Hepatic stellate cell (primary cell): ENCODE results near the gene ESR1.

Source experiments
- DNase-seq: peaks from one replicate; pipeline ENCODE4 v3.0.0; 2011; ENCODE audit warnings: low spot score

Gene ESR1

GRCh38 chr6:152096863-152097496 lies 289.5 kb downstream of the ESR1 start:
- peak; percentile 69 for DNase-seq

- DNase-seq = no peak
These were observed 291.2 kb downstream of the ESR1 start for GRCh38 chr6:152098683-152099082.

- no peak for DNase-seq
These were observed 292.1 kb downstream of the ESR1 start for GRCh38 chr6:152099446-152100182.

- DNase-seq = peak; percentile 46
These were observed 292.7 kb downstream of the ESR1 start for GRCh38 chr6:152100183-152100618.

GRCh38 chr6:152107973-152108372 lies 300.5 kb downstream of the ESR1 start:
- DNase-seq = no peak

GRCh38 chr6:152110886-152111820 lies 303.7 kb downstream of the ESR1 start:
- no peak for DNase-seq

GRCh38 chr6:152112491-152113261 lies 305.2 kb downstream of the ESR1 start:
- DNase-seq = no peak

- no peak for DNase-seq
These were observed 310.0 kb downstream of the ESR1 start for GRCh38 chr6:152117156-152118133.

GRCh38 chr6:152118224-152118623 lies 310.7 kb downstream of the ESR1 start:
- no peak for DNase-seq

GRCh38 chr6:152118678-152119077 lies 311.2 kb downstream of the ESR1 start:
- DNase-seq = no peak

GRCh38 chr6:152119831-152120230 lies 312.3 kb downstream of the ESR1 start:
- DNase-seq = no peak

GRCh38 chr6:152121910-152122309 lies 314.4 kb downstream of the ESR1 start:
- no peak for DNase-seq

GRCh38 chr6:152122434-152122833 lies 315.0 kb downstream of the ESR1 start:
- no peak for DNase-seq

- DNase-seq = no peak
These were observed 315.6 kb downstream of the ESR1 start for GRCh38 chr6:152123076-152123475.

- DNase-seq = peak; percentile 64
These were observed 317.1 kb downstream of the ESR1 start for GRCh38 chr6:152124429-152125074.

- DNase-seq = no peak
These were observed 320.1 kb downstream of the ESR1 start for GRCh38 chr6:152127432-152128165.

GRCh38 chr6:152129691-152130151 lies 322.2 kb downstream of the ESR1 start:
- peak; percentile 59 for DNase-seq

- no peak for DNase-seq
These were observed 323.0 kb downstream of the ESR1 start for GRCh38 chr6:152130441-152130840.

- no peak for DNase-seq
These were observed 328.4 kb downstream of the ESR1 start for GRCh38 chr6:152135755-152136448.
